Endothelial cell (in vitro differentiated cells): ENCODE data around the gene MAP3K6. TPM values are rescaled to one million over a fixed set of nuclear protein-coding genes. Genes with fewer than 3 reads are reported as not detected.

Experiments
- DNase-seq: peaks from one replicate; pipeline ENCODE4 v3.0.0; 2021; ENCODE audit warnings: low spot score
- H3K27ac Mint-ChIP-seq: one replicate; pipeline ENCODE4 v1.8.0; 2021; ENCODE audit warnings: mixed read lengths, inconsistent platforms; ENCODE audit not compliant: unreplicated experiment
- H3K27me3 Mint-ChIP-seq: one replicate; pipeline ENCODE4 v1.8.0; 2021; ENCODE audit warnings: mild to moderate bottlenecking, moderate library complexity, mixed read lengths, inconsistent platforms; ENCODE audit not compliant: unreplicated experiment
- H3K36me3 Mint-ChIP-seq: one replicate; pipeline ENCODE4 v1.8.0; 2021; ENCODE audit warnings: mild to moderate bottlenecking, low read depth, mixed read lengths, inconsistent platforms; ENCODE audit not compliant: unreplicated experiment
- H3K4me1 Mint-ChIP-seq: one replicate; pipeline ENCODE4 v1.8.0; 2021; ENCODE audit warnings: mild to moderate bottlenecking, mixed read lengths, inconsistent platforms; ENCODE audit not compliant: unreplicated experiment
- H3K4me3 Mint-ChIP-seq: one replicate; pipeline ENCODE4 v1.8.0; 2021; ENCODE audit warnings: mild to moderate bottlenecking, mixed read lengths, inconsistent platforms; ENCODE audit not compliant: unreplicated experiment
- H3K9me3 Mint-ChIP-seq: one replicate; pipeline ENCODE4 v1.8.0; 2021; ENCODE audit warnings: mixed read lengths, inconsistent platforms; ENCODE audit not compliant: unreplicated experiment
- CTCF ChIP-seq: fragments of 200-600 bp; sonication (generic); IDR thresholded peaks from one replicate; pipeline ENCODE4 v1.5.0; 2021; ENCODE audit warnings: antibody characterized with exemption; ENCODE audit not compliant: unreplicated experiment
- total RNA-seq: library from RNA; stranded (reverse); fragmentation: NEBNext Ultra II Directional; extraction: Animal tissue kit (Norgen Biotek cat#: 25700); gene quantifications from one replicate; pipeline ENCODE4 v1.2.1, GENCODE V29; 2021; ENCODE audit not compliant: unreplicated experiment

The MAP3K6 gene
- total RNA-seq, 1 donor from 2014 or later = 35.7 TPM

GRCh38 chr1:27314169-27314568, 52.6 kb downstream of the MAP3K6 start:
- no peak for DNase-seq
- TF ChIP-seq CTCF = no peak
- H3K36me3 Mint-ChIP-seq = no peaks in the 10 kb centered on the region
- H3K27me3 Mint-ChIP-seq = no peaks in the 10 kb centered on the region
- no peak overlapping the region for H3K4me3 Mint-ChIP-seq
- no peak overlapping the region for H3K27ac Mint-ChIP-seq
- no peaks in the 10 kb centered on the region for H3K9me3 Mint-ChIP-seq
- peaks cover 29% of the 10 kb centered on the region for H3K4me1 Mint-ChIP-seq

- Mint-ChIP-seq H3K27ac (no peak overlapping the region), H3K4me3 (no peak overlapping the region), H3K4me1 (peaks cover 8% of the 10 kb centered on the region), H3K36me3 (peaks cover 4% of the 10 kb centered on the region), H3K27me3 (no peaks in the 10 kb centered on the region), H3K9me3 (no peaks in the 10 kb centered on the region)
- DNase-seq = no peak
- no peak for TF ChIP-seq CTCF
Measured at GRCh38 chr1:27307874-27308598, 58.7 kb downstream of the MAP3K6 start.

DNA sequence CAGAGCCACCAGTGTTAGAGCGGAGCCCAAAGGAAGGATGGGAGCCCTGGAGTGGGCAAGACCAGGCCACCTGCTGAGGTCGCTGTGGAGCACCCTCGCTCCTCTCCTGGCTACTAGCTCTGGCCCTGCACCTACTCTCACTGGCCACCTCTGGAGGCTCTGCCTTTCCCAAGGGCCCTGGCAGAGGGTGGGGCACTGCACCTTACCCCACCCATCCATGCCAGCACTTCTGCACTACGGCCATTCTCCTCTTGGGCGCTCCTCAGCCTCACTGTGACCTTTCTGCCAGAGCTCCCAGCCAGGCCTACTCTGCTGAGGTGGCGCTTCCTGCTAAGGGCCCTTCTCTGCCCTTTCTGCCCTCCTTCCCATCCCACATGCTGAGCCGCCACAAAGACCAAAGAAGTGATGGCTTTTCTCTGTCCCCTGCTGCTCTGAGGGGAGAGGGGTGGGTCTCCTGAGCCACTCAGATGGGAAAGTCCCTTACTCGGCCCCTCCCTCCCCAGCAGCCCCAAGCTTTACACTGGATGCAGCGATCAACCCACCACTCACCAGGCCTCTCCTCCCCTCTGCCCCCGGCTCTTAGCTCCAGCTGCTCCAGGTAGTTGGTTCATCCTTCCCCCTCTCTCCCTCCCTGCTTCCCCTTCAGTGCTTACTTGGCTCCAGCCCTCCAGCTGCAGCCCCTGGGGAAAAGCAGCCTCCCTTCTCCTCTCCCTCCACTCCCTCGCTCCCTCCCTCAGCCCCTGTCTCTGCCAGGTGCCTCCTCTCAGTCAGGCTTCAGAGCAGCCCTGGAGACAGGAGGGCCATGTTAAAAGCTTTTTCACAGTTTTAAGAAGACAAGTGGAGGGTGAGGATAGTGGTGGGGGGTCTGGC, 59.6 kb downstream of the MAP3K6 start:
- DNase-seq = peak; percentile 48
- peak; percentile 30 for TF ChIP-seq CTCF
- H3K4me3 Mint-ChIP-seq = no peak overlapping the region
- peaks cover 4% of the 10 kb centered on the region for H3K36me3 Mint-ChIP-seq
- peaks cover 3% of the 10 kb centered on the region for H3K4me1 Mint-ChIP-seq
- H3K9me3 Mint-ChIP-seq = no peaks in the 10 kb centered on the region
- H3K27ac Mint-ChIP-seq = no peak overlapping the region
- no peaks in the 10 kb centered on the region for H3K27me3 Mint-ChIP-seq

DNA sequence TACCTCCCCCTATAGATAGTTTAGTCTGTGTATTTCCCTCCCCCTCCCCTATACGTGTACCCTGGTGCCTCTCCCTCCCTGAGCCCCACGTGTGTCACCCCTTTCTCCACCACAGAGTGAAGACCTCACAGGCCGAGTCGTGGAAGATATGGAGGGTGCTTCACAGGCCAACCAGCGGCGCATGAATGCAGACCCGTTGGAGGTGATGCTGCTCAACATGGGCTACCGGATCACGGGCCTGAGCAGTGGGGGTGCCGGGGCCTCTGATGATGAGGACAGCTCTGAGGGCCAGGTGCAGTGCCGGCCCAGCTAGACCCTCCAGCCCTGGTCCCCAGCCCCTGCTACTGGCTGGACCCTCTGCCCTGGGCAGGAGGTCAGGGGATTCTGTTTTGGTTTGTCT, 60.7 kb downstream of the MAP3K6 start:
- no peak for TF ChIP-seq CTCF
- no peak for DNase-seq
- H3K4me1 Mint-ChIP-seq = peaks cover 3% of the 10 kb centered on the region
- H3K27me3 Mint-ChIP-seq = no peaks in the 10 kb centered on the region
- H3K9me3 Mint-ChIP-seq = no peaks in the 10 kb centered on the region
- H3K4me3 Mint-ChIP-seq = no peak overlapping the region
- no peak overlapping the region for H3K27ac Mint-ChIP-seq
- H3K36me3 Mint-ChIP-seq = peaks cover 4% of the 10 kb centered on the region

Other genes starting within 250 kb of the MAP3K6 start
- 96.2 TPM for gene SLC9A1, start 211.8 kb downstream of the MAP3K6 start, total RNA-seq
- 36.0 TPM for gene WDTC1, start 132.3 kb downstream of the MAP3K6 start, total RNA-seq
- gene TMEM222, start 44.8 kb downstream of the MAP3K6 start, total RNA-seq = 43.5 TPM
- 1.3 TPM for gene SYTL1, start 24.9 kb downstream of the MAP3K6 start, total RNA-seq
- 132 TPM for gene FCN3, start 7.9 kb upstream of the MAP3K6 start, total RNA-seq
- 0.72 TPM for gene CD164L2, start 16.4 kb upstream of the MAP3K6 start, total RNA-seq
- gene GPR3, start 25.7 kb upstream of the MAP3K6 start, total RNA-seq = 2.4 TPM
- 272 TPM for gene WASF2, start 123.2 kb upstream of the MAP3K6 start, total RNA-seq
- gene AHDC1, start 237.2 kb upstream of the MAP3K6 start, total RNA-seq = 48.0 TPM